Activated T-cell treated with anti-CD3 and anti-CD28 coated beads, Interleukin-2, amount 50 U/mL, for 4 hours (primary cell): ENCODE data around the gene COL6A5. TPM values are rescaled to one million over a fixed set of nuclear protein-coding genes. Genes with fewer than 3 reads are reported as not detected.

Experiments used
- total RNA-seq, 3 donors: library from RNA; stranded (reverse); gene quantifications; one replicate each; pipeline ENCODE4 v1.2.1, GENCODE V29; 2021

The COL6A5 gene
- total RNA-seq, 3 donors from 2014 or later = not detected

Other genes with a start within 250 kb of the COL6A5 start
- gene COL6A6, start 171.5 kb downstream of the COL6A5 start, total RNA-seq = not detected